Measurements from ENCODE around the gene CTTN. TPM values are rescaled to one million over a fixed set of nuclear protein-coding genes. Genes with fewer than 3 reads are reported as not detected.

The CTTN gene
- total RNA-seq, 1 experiment from 2014 or later: 224 TPM

GRCh38 chr11:70410276-70411205 is 12.2 kb downstream of the CTTN start:
- no peak overlapping the region for H2AFZ ChIP-seq (ENCODE audit: low read length)
- no peak overlapping the region for H3K4ac ChIP-seq (ENCODE audit: low read depth, low read length)
- H3T11ph ChIP-seq (ENCODE audit: low read length): no peak overlapping the region
- H3K23ac ChIP-seq (ENCODE audit: insufficient read length, low read depth, low read length): no peak overlapping the region
- Mint-ChIP-seq H3K9me3 (no peaks in the 10 kb centered on the region), H3K27ac (peak overlapping the region in 1 of 3 experiments; percentile 50; a peak in 1 of 7 replicates), H3K27me3 (ENCODE audit: low read depth) (no peaks in the 10 kb centered on the region), H3K4me3 (no peak overlapping the region), H3K36me3 (ENCODE audit: insufficient read depth in 1 of 3, low read depth in 3 of 3) (peaks cover 66 to 95% (median 86%) of the 10 kb centered on the region in 3 experiments), H3K4me1 (no peaks in the 10 kb centered on the region)
- no peak overlapping the region for H2AK5ac ChIP-seq (ENCODE audit: insufficient read length, low read length)
- no peak for TF ChIP-seq CTCF (conservative IDR thresholded peaks at IDR 0.05)
- H3K4me1 ChIP-seq (ENCODE audit: insufficient read depth, low read length): no peaks in the 10 kb centered on the region
- DNase-seq: no peak
- H3K56ac ChIP-seq (ENCODE audit: insufficient read length, low read depth, low read length): no peak overlapping the region
- WGBS (ENCODE audit: extremely low coverage, insufficient read length, low lambda C conversion rate): no CpG with 5 or more reads among the region's 29 CpGs
- H3K18ac ChIP-seq (ENCODE audit: insufficient read length, low read depth, low read length): no peak overlapping the region
- H2BK15ac ChIP-seq (ENCODE audit: low read depth, low read length): no peak overlapping the region
- H3K9ac ChIP-seq (ENCODE audit: extremely low read depth, insufficient read length, low read length): no peak overlapping the region
- no peaks in the 10 kb centered on the region for H3K79me2 ChIP-seq (ENCODE audit: insufficient read depth, low read length)
- no peak overlapping the region for H4K91ac ChIP-seq (ENCODE audit: insufficient read length, low read depth, low read length)
- H2BK12ac ChIP-seq (ENCODE audit: insufficient read length, low read depth, low read length): no peak overlapping the region
- no peak overlapping the region for H2BK5ac ChIP-seq (ENCODE audit: insufficient read length, low read length)
- no peak overlapping the region for H2BK120ac ChIP-seq (ENCODE audit: low read depth, low read length, poor library complexity, severe bottlenecking)
- H3K27me3 ChIP-seq (ENCODE audit: insufficient read depth, low read length): no peaks in the 10 kb centered on the region
- no peaks in the 10 kb centered on the region for H4K20me1 ChIP-seq (ENCODE audit: control insufficient read depth, insufficient read depth, insufficient read length)
- H3K14ac ChIP-seq (ENCODE audit: insufficient read depth, low read length): no peak overlapping the region
- no peak overlapping the region for H3K27ac ChIP-seq (ENCODE audit: insufficient read length, low read depth, low read length)
- H3K9me3 ChIP-seq (ENCODE audit: control insufficient read depth, low read depth, low read length): no peaks in the 10 kb centered on the region
- H3K79me1 ChIP-seq (ENCODE audit: insufficient read depth, low read depth, low read length, poor library complexity, severe bottlenecking): peaks cover 4% of the 10 kb centered on the region
- H3K4me2 ChIP-seq (ENCODE audit: insufficient read depth, insufficient read length, low read length): no peak overlapping the region
- H4K8ac ChIP-seq (replicated peaks; ENCODE audit: insufficient read length, low read depth, low read length): no peak overlapping the region
- no peaks in the 10 kb centered on the region for H3K23me2 ChIP-seq (ENCODE audit: insufficient read length, low read depth, low read length, poor library complexity, severe bottlenecking)
- no peak overlapping the region for H4K5ac ChIP-seq (ENCODE audit: insufficient read length, low read depth, low read length)
- no peak overlapping the region for H2BK20ac ChIP-seq (ENCODE audit: low read depth, low read length, poor library complexity, severe bottlenecking)

Data from H9 (cell line).